Measurements from ENCODE around the gene CCDC83. TPM values are rescaled to one million over a fixed set of nuclear protein-coding genes. Genes with fewer than 3 reads are reported as not detected.
"Not testable (repeated sequence)": the region's sequence is repeated elsewhere in the genome, so short reads cannot be mapped to it uniquely, and the experiment has no call there.

Gene CCDC83
- total RNA-seq, 1 donor from 2014 or later = not detected

- H3K4me3 ChIP-seq = no peak overlapping the region
- H3K27ac ChIP-seq (replicated peaks) = no peak overlapping the region
- no peaks in the 10 kb centered on the region for H3K4me1 ChIP-seq
- TF ChIP-seq, protein P1, sequence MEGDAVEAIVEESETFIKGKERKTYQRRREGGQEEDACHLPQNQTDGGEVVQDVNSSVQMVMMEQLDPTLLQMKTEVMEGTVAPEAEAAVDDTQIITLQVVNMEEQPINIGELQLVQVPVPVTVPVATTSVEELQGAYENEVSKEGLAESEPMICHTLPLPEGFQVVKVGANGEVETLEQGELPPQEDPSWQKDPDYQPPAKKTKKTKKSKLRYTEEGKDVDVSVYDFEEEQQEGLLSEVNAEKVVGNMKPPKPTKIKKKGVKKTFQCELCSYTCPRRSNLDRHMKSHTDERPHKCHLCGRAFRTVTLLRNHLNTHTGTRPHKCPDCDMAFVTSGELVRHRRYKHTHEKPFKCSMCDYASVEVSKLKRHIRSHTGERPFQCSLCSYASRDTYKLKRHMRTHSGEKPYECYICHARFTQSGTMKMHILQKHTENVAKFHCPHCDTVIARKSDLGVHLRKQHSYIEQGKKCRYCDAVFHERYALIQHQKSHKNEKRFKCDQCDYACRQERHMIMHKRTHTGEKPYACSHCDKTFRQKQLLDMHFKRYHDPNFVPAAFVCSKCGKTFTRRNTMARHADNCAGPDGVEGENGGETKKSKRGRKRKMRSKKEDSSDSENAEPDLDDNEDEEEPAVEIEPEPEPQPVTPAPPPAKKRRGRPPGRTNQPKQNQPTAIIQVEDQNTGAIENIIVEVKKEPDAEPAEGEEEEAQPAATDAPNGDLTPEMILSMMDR (IDR thresholded peaks at IDR 0.05; ENCODE audit: borderline replicate concordance) = no peak
- H3K27me3 ChIP-seq (ENCODE audit: low read depth) = no peaks in the 10 kb centered on the region
- H3K36me3 ChIP-seq = no peaks in the 10 kb centered on the region
- intact Hi-C loops (cut with micrococcal nuclease) = no loop called here
- H3K9me3 ChIP-seq (replicated peaks) = peaks cover 6% of the 10 kb centered on the region
- no peak for DNase-seq
Observed at GRCh38 chr11:85847436-85847835, 7.7 kb upstream of the CCDC83 start.

DNA sequence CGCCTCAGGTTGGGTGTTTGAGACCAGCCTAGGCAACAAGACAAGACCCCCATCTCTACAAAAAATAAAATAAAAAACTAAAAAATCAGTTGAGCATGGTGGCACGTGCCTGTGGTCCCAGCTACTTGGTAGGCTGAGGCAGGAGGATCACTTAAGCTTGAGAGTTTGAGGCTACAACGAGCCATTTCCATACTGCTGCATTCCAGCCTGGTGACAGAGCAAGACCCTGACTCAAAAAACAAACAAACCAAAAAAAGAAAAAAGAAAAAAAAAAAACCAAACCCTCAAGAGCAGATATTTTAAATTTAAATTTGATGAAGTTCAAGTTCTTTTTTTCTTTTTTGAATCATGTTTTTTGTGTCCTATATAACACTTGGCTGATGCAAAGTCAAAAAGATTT is 7.2 kb upstream of the CCDC83 start:
- intact Hi-C loops (cut with micrococcal nuclease) = no loop called here
- Histone ChIP-seq H3K36me3 (no peaks in the 10 kb centered on the region), H3K9me3 (replicated peaks) (peaks cover 6% of the 10 kb centered on the region), H3K4me3 (no peak overlapping the region), H3K27ac (replicated peaks) (no peak overlapping the region), H3K4me1 (no peaks in the 10 kb centered on the region), H3K27me3 (ENCODE audit: low read depth) (no peaks in the 10 kb centered on the region)
- TF ChIP-seq, protein P1 (IDR thresholded peaks at IDR 0.05; ENCODE audit: borderline replicate concordance) = no peak
- DNase-seq = no peak

DNA sequence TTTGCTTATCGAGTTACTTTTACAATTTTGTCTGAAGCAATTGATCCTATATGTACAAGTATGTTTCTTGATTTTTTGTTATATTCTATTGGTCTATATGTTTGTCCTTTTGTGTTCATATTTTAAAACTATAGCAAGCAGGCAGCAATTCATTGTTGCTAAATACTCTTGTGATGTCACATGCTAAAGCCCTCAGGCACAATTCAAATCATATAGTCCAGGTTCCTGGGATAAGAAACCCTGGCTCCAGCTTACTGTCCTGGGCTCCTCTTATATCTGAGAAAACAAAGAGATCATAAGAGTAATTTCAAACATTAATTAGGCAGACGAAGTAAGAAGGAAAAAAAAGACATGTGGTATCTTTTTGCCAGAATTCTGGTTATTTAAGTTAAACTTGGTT is 6.6 kb upstream of the CCDC83 start:
- H3K27me3 ChIP-seq (ENCODE audit: low read depth) = no peaks in the 10 kb centered on the region
- no peaks in the 10 kb centered on the region for H3K36me3 ChIP-seq
- H3K4me1 ChIP-seq = no peaks in the 10 kb centered on the region
- DNase-seq = no peak
- peaks cover 6% of the 10 kb centered on the region for H3K9me3 ChIP-seq (replicated peaks)
- H3K4me3 ChIP-seq = no peak overlapping the region
- TF ChIP-seq, protein P1 (IDR thresholded peaks at IDR 0.05; ENCODE audit: borderline replicate concordance) = no peak
- intact Hi-C loops (cut with micrococcal nuclease) = no loop called here
- H3K27ac ChIP-seq (replicated peaks) = no peak overlapping the region

GRCh38 chr11:85852754-85853153 is 2.4 kb upstream of the CCDC83 start:
- intact Hi-C loops (cut with micrococcal nuclease) = not testable (repeated sequence)

GRCh38 chr11:85853541-85853940 is 1.6 kb upstream of the CCDC83 start:
- intact Hi-C loops (cut with micrococcal nuclease); H3K27me3 ChIP-seq (ENCODE audit: low read depth); DNase-seq; H3K9me3 ChIP-seq (replicated peaks); H3K27ac ChIP-seq (replicated peaks); H3K36me3 ChIP-seq; H3K4me3 ChIP-seq: not testable (repeated sequence)
- peaks cover 13% of the 10 kb centered on the region for H3K4me1 ChIP-seq

More at GRCh38 chr11:85852754-85853153, 2.4 kb upstream of the CCDC83 start:
- not testable (repeated sequence) for H3K4me3 ChIP-seq; H3K27ac ChIP-seq (replicated peaks); H3K9me3 ChIP-seq (replicated peaks); H3K36me3 ChIP-seq; DNase-seq; H3K27me3 ChIP-seq (ENCODE audit: low read depth)
- peaks cover 13% of the 10 kb centered on the region for H3K4me1 ChIP-seq

DNA sequence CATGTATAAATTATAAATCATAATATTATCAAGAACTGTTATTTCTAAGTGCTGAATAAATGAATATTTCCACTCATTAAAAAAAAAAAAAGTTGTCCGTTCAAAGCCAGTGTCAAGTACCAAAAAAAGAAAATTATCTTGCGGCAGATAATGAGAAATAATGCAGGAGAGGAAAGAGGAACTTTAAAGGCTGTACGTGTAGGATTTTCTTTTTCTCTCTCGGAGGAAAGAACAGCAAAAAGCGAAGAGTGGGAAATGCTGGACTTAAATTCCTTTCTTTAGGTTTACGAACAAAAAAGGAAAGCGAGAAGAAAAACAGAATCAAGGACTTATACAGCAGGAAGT is 999 bp upstream of the CCDC83 start:
- Histone ChIP-seq H3K27ac (replicated peaks) (peak overlapping the region; percentile 91), H3K4me1 (peaks cover 13% of the 10 kb centered on the region), H3K9me3 (replicated peaks) (peaks cover 6% of the 10 kb centered on the region), H3K4me3 (peak overlapping the region; percentile 71), H3K27me3 (ENCODE audit: low read depth) (no peaks in the 10 kb centered on the region), H3K36me3 (no peaks in the 10 kb centered on the region)
- no peak for DNase-seq
- TF ChIP-seq, protein P1 (IDR thresholded peaks at IDR 0.05; ENCODE audit: borderline replicate concordance) = no peak
- intact Hi-C loops (cut with micrococcal nuclease) = no loop called here
